ENCODE measurements around the gene PPP1R15B. TPM values are rescaled to one million over a fixed set of nuclear protein-coding genes. Genes with fewer than 3 reads are reported as not detected.

PPP1R15B gene
- total RNA-seq, 2 experiments from 2014 or later = 76.0 to 76.1 TPM

DNA sequence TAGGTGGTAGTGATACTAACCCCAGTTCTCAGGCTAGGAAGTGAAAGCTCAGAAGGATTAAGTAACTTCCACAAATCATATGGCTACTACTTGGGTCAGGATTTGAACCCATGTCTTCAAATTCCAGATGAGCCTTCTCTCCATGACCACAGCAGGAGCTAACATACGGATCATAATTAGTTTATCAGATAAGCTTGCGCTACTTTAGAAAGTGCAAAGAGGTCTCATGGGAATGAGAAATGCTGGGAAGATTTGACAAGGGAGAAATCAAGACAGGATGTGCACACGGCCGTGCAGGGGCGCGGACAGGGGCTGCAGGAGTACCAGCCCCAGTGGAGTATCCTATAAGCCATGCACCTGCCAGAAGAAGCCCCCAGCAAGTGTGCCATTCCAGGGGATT lies 57.0 kb downstream of the PPP1R15B start:
- POLR2A ChIA-PET = no interaction called here
- Mint-ChIP-seq H3K27me3 (peaks cover 2% of the 10 kb centered on the region), H3K9me3 (no peaks in the 10 kb centered on the region), H3K4me1 (no peaks in the 10 kb centered on the region), H3K4me3 (no peak overlapping the region), H3K27ac (no peak overlapping the region), H3K36me3 (ENCODE audit: low read depth) (no peaks in the 10 kb centered on the region)
- CTCF ChIA-PET = interaction anchor here (0.8 to 1.7 kb wide), 4 partner anchors 9 to 148 kb away, joined by 3 to 12 read pairs (median 4); no protein-coding TSS in a partner anchor
- no peak for DNase-seq

Other genes starting within 250 kb of the PPP1R15B start
- gene REN, start 245.5 kb downstream of the PPP1R15B start, total RNA-seq = not detected
- gene KISS1, start 215.3 kb downstream of the PPP1R15B start, total RNA-seq = not detected
- gene GOLT1A, start 197.8 kb downstream of the PPP1R15B start, total RNA-seq = not detected
- not detected for gene PLEKHA6, start 51.9 kb downstream of the PPP1R15B start, total RNA-seq
- 10 to 100 TPM; 31.0 to 32.0 TPM for gene PIK3C2B, start 83.0 kb upstream of the PPP1R15B start, total RNA-seq
- gene MDM4, start 104.6 kb upstream of the PPP1R15B start, total RNA-seq = 10 to 100 TPM; 85.1 to 95.4 TPM

All from activated CD4-positive, alpha-beta memory T cell treated with anti-CD3 and anti-CD28 coated beads, Interleukin-2, amount 10 ng/mL, durations not matched to agents 7 days and 5 days (primary cell).